H1 (cell line): ENCODE results near the gene PRR23E. TPM values are rescaled to one million over a fixed set of nuclear protein-coding genes. Genes with fewer than 3 reads are reported as not detected.

Experiments
- CTCF ChIA-PET: fragments of 300-600 bp; sonication (Branson Sonifier 250); formaldehyde crosslinking; loops from one replicate; lab custom pipeline; 2021; ENCODE audit not compliant: partially characterized antibody; lab: Charles Lee
- POLR2A ChIA-PET: fragments of 300-600 bp; sonication (Branson Sonifier 250); formaldehyde crosslinking; loops from one replicate; lab custom pipeline; 2021; ENCODE audit warnings: inconsistent platforms; ENCODE audit not compliant: partially characterized antibody; lab: Charles Lee
- DNase-seq, 2 experiments: peaks; one replicate each; pipeline versions ENCODE4 v3.0.0 to v3.0.0-alpha.2; 2010 to 2022; ENCODE audit warnings: low spot score in 2 of 2, low read depth in 1 of 2, mixed read lengths in 1 of 2
- FAIRE-seq: peaks from 2 replicates; lab custom pipeline; 2011; peaks lifted over from hg19 to GRCh38; lab: Jason Lieb, UNC
- H2AFZ ChIP-seq: 2 replicates; pipeline ENCODE4 v1.8.1; 2012; ENCODE audit warnings: low read length, inconsistent platforms
- H2AK5ac ChIP-seq: 2 replicates; pipeline ENCODE4 v1.6.1; 2013; ENCODE audit warnings: low read depth, low read length
- H2BK120ac ChIP-seq: replicated peaks from 2 replicates; pipeline ENCODE3; 2013; ENCODE audit warnings: low read depth, low read length, inconsistent platforms
- H2BK12ac ChIP-seq: 2 replicates; pipeline ENCODE4 v1.6.1; 2013; ENCODE audit warnings: low read depth, low read length
- H2BK15ac ChIP-seq: 2 replicates; pipeline ENCODE4 v1.6.1; 2013; ENCODE audit warnings: low read length
- H2BK20ac ChIP-seq: 2 replicates; pipeline ENCODE4 v1.6.1; 2013; ENCODE audit warnings: low read length
- H2BK5ac ChIP-seq: 2 replicates; pipeline ENCODE4 v1.6.1; 2013; ENCODE audit warnings: low read depth, low read length
- H3K14ac ChIP-seq: 2 replicates; pipeline ENCODE4 v1.6.1; 2013; ENCODE audit warnings: inconsistent platforms; ENCODE audit not compliant: insufficient read length
- H3K18ac ChIP-seq: 2 replicates; pipeline ENCODE4 v1.6.1; 2013; ENCODE audit warnings: low read length; ENCODE audit errors: extremely low read depth
- H3K23ac ChIP-seq: 2 replicates; pipeline ENCODE4 v1.6.1; 2013; ENCODE audit warnings: inconsistent platforms; ENCODE audit not compliant: insufficient read length
- H3K23me2 ChIP-seq: 2 replicates; pipeline ENCODE4 v1.6.1; 2013; ENCODE audit warnings: low read depth, low read length
- H3K27ac ChIP-seq: 2 replicates; pipeline ENCODE4 v1.6.1; 2011; ENCODE audit warnings: low read depth, low read length, inconsistent platforms
- H3K27me3 ChIP-seq, 4 experiments: replicated peaks in 1 of 4; 1 replicate in 1 of 4; 2 replicates in 3 of 4; pipeline versions ENCODE4 v1.6.1 to v1.8.1; 2011 to 2013; ENCODE audit warnings: low read length in 3 of 4, mild to moderate bottlenecking in 3 of 4, inconsistent platforms in 2 of 4, mixed read lengths in 2 of 4, moderate library complexity in 1 of 4; ENCODE audit not compliant: control insufficient read depth in 3 of 4, insufficient read depth in 3 of 4; ENCODE audit errors: extremely low read depth in 1 of 4
- H3K36me3 ChIP-seq, 4 experiments: 2 replicates each; pipeline versions ENCODE4 v1.6.1 to v1.8.1; 2011 to 2013; ENCODE audit warnings: mild to moderate bottlenecking in 4 of 4, low read length in 3 of 4, moderate library complexity in 2 of 4, control low read depth in 1 of 4, inconsistent platforms in 1 of 4; ENCODE audit not compliant: insufficient read depth in 4 of 4, control insufficient read depth in 2 of 4
- H3K4ac ChIP-seq: replicated peaks from 2 replicates; pipeline ENCODE3; 2013; ENCODE audit warnings: low read length, low read depth, mixed read lengths, inconsistent platforms; ENCODE audit not compliant: insufficient read length
- H3K4me1 ChIP-seq, 4 experiments: replicated peaks in 1 of 4; 1 replicate in 1 of 4; 2 replicates in 3 of 4; pipeline versions ENCODE4 v1.6.1 to v1.8.1; 2011 to 2013; ENCODE audit warnings: low read length in 3 of 4, inconsistent platforms in 2 of 4, mixed read lengths in 1 of 4; ENCODE audit not compliant: insufficient read depth in 4 of 4, control insufficient read depth in 3 of 4
- H3K4me2 ChIP-seq, 2 experiments: 2 replicates each; pipeline versions ENCODE4 v1.6.1 to v1.8.1; 2011 to 2013; ENCODE audit warnings: low read depth in 2 of 2, low read length in 2 of 2, control low read depth in 1 of 2, inconsistent platforms in 1 of 2, mild to moderate bottlenecking in 1 of 2; ENCODE audit not compliant: insufficient read depth in 1 of 2
- H3K4me3 ChIP-seq, 4 experiments: fragments of 200-600, 300-600 bp in 1 of 4; sonication (generic), shearing (Covaris generic), sonication (Bioruptor Twin) in 1 of 4; 2 replicates each; pipeline versions ENCODE4 v1.5.1 to v1.8.1; 2011 to 2016; ENCODE audit warnings: low read length in 4 of 4, low read depth in 3 of 4, control low read depth in 2 of 4, inconsistent platforms in 2 of 4, mild to moderate bottlenecking in 2 of 4, mixed read lengths in 1 of 4, moderate library complexity in 1 of 4; ENCODE audit not compliant: insufficient read depth in 2 of 4; ENCODE audit errors: extremely low read depth in 1 of 4
- H3K56ac ChIP-seq: replicated peaks from 2 replicates; pipeline ENCODE3; 2013; ENCODE audit warnings: low read depth, mild to moderate bottlenecking, mixed read lengths, low read length, inconsistent platforms; ENCODE audit not compliant: insufficient read length
- H3K79me1 ChIP-seq: 2 replicates; pipeline ENCODE4 v1.6.1; 2013; ENCODE audit warnings: low read depth, low read length, control low read depth
- H3K79me2 ChIP-seq, 2 experiments: 2 replicates each; pipeline versions ENCODE4 v1.6.1 to v1.8.1; 2012 to 2013; ENCODE audit warnings: low read length in 2 of 2, mild to moderate bottlenecking in 2 of 2, inconsistent platforms in 1 of 2; ENCODE audit not compliant: insufficient read depth in 2 of 2, control insufficient read depth in 1 of 2
- H3K9ac ChIP-seq, 4 experiments: replicated peaks in 1 of 4; 1 replicate in 1 of 4; 2 replicates in 3 of 4; pipeline versions ENCODE4 v1.6.1 to v1.8.1; 2011 to 2013; ENCODE audit warnings: low read depth in 3 of 4, low read length in 3 of 4, control low read depth in 2 of 4, mild to moderate bottlenecking in 2 of 4, moderate library complexity in 2 of 4, inconsistent platforms in 1 of 4; ENCODE audit errors: extremely low read depth in 1 of 4
- H3K9me3 ChIP-seq, 2 experiments: 2 replicates each; pipeline versions ENCODE4 v1.6.1 to v1.8.1; 2012 to 2013; ENCODE audit warnings: mild to moderate bottlenecking in 2 of 2, moderate library complexity in 2 of 2, control low read depth in 1 of 2, inconsistent platforms in 1 of 2, low read depth in 1 of 2, low read length in 1 of 2, mixed read lengths in 1 of 2; ENCODE audit not compliant: insufficient read depth in 2 of 2
- H4K20me1 ChIP-seq, 2 experiments: replicated peaks in 1 of 2; 2 replicates each; pipeline versions ENCODE3 to v1.8.1; 2011 to 2013; ENCODE audit warnings: inconsistent platforms in 2 of 2, low read length in 2 of 2, mild to moderate bottlenecking in 1 of 2; ENCODE audit not compliant: insufficient read depth in 2 of 2, control insufficient read depth in 1 of 2
- H4K5ac ChIP-seq: 2 replicates; pipeline ENCODE4 v1.6.1; 2013; ENCODE audit warnings: low read length, low read depth, mixed read lengths, inconsistent platforms; ENCODE audit not compliant: insufficient read length
- H4K8ac ChIP-seq: 2 replicates; pipeline ENCODE4 v1.8.0; 2013; ENCODE audit warnings: mild to moderate bottlenecking, moderate library complexity, low read length, inconsistent platforms; ENCODE audit not compliant: insufficient read depth; ENCODE audit errors: extremely low read depth
- H4K91ac ChIP-seq: replicated peaks from 2 replicates; pipeline ENCODE3; 2013; ENCODE audit warnings: low read length, mixed read lengths, inconsistent platforms; ENCODE audit not compliant: insufficient read length
- BCL11A ChIP-seq, 2 experiments: IDR thresholded peaks; one replicate each; pipeline ENCODE4 v1.6.1; 2011; ENCODE audit warnings: low read depth in 2 of 2, low read length in 2 of 2, mild to moderate bottlenecking in 2 of 2
- CHD2 ChIP-seq: IDR thresholded peaks from 2 replicates; pipeline ENCODE4 v1.6.1; 2012; ENCODE audit warnings: low read length, improper control_type of control experiment
- EGR1 ChIP-seq: IDR thresholded peaks from 2 replicates; pipeline ENCODE4 v1.6.1; 2011; ENCODE audit warnings: low read depth, low read length, borderline replicate concordance
- HDAC6 ChIP-seq: IDR thresholded peaks from one replicate; pipeline ENCODE4 v1.7.1; 2012; ENCODE audit warnings: low read depth, mild to moderate bottlenecking, inconsistent platforms, low read length, moderate library complexity
- SP2 ChIP-seq: IDR thresholded peaks from 2 replicates; pipeline ENCODE4 v1.6.1; 2012; ENCODE audit warnings: mild to moderate bottlenecking, low read length, inconsistent platforms
- TEAD4 ChIP-seq: IDR thresholded peaks from 2 replicates; pipeline ENCODE4 v1.6.1; 2012; ENCODE audit warnings: low read depth, low read length, inconsistent platforms, mixed read lengths
- WGBS, 2 experiments: shearing (Covaris generic) in 1 of 2; methylation state at CpG; one replicate each; pipeline versions ENCODE4 v1.1.6 to v1.1.7; 2013 to 2015; ENCODE audit warnings: low lambda C conversion rate in 2 of 2, mixed read lengths in 2 of 2, inconsistent platforms in 1 of 2, low coverage in 1 of 2, missing lambda C conversion rate in 1 of 2; ENCODE audit not compliant: insufficient replicate concordance in 2 of 2, insufficient coverage in 1 of 2, insufficient read length in 1 of 2; ENCODE audit errors: extremely low coverage in 1 of 2, missing lambda C conversion rate in 1 of 2; 5-methylcytosine and 5-hydroxymethylcytosine counted together
- polyA plus RNA-seq, 7 experiments: library from polyadenylated mRNA; depleted of rRNA in 3 of 7; stranded (reverse) in 5 of 7; unstranded in 2 of 7; fragments of >200 nt in 5 of 7; fragments of 200-250 nt in 2 of 7; gene quantifications; 1 replicate in 5 of 7; 2 replicates in 1 of 7; 4 replicates in 1 of 7; pipeline versions ENCODE4 v1.2.1 to v1.2.3, GENCODE V29; 2011 to 2013; ENCODE audit warnings: missing spikeins in 2 of 7, mixed read lengths in 2 of 7
- total RNA-seq: library from RNA; stranded (reverse); fragmentation: NEBNext Ultra II Directional; extraction: Animal tissue kit (Norgen Biotek cat#: 25700); gene quantifications from 2 replicates; pipeline ENCODE4 v1.2.1, GENCODE V29; 2021

PRR23E gene
- total and polyA plus RNA-seq, 2 of the 8 experiments (the other 6 are each of a cell fraction or from before 2014, with no cell fraction given), result not detected

GRCh38 chr3:127215714-127216414 lies 22.9 kb downstream of the PRR23E start:
- H2BK5ac ChIP-seq, result no peak overlapping the region
- H2BK120ac ChIP-seq, result no peak overlapping the region
- WGBS, 2 experiments, result 87% methylated on average over 8 of the region's 8 CpGs; no CpG with 5 or more reads in 1 of the 2 experiments
- ChIA-PET CTCF (no interaction called here), POLR2A (no interaction called here)
- no peaks in the 10 kb centered on the region for H3K27me3 ChIP-seq
- no peak for FAIRE-seq
- H4K8ac ChIP-seq, result no peak overlapping the region
- H2BK20ac ChIP-seq, result no peak overlapping the region
- H4K5ac ChIP-seq, result no peak overlapping the region
- no peaks in the 10 kb centered on the region for H3K36me3 ChIP-seq
- no peaks in the 10 kb centered on the region for H3K4me1 ChIP-seq
- H3K9me3 ChIP-seq, result no peaks in the 10 kb centered on the region
- no peak overlapping the region for H2AFZ ChIP-seq
- H3K4ac ChIP-seq, result no peak overlapping the region
- H4K20me1 ChIP-seq, result no peaks in the 10 kb centered on the region
- no peak overlapping the region for H2BK15ac ChIP-seq
- no peak for DNase-seq
- H3K79me1 ChIP-seq, result no peaks in the 10 kb centered on the region
- no peak overlapping the region for H3K18ac ChIP-seq
- H3K79me2 ChIP-seq, result no peaks in the 10 kb centered on the region
- H3K4me2 ChIP-seq, result no peak overlapping the region
- no peak overlapping the region for H3K4me3 ChIP-seq
- no peaks in the 10 kb centered on the region for H3K23me2 ChIP-seq
- H3K23ac ChIP-seq, result no peak overlapping the region
- no peak overlapping the region for H3K14ac ChIP-seq
- no peak overlapping the region for H2AK5ac ChIP-seq
- H3K9ac ChIP-seq, result no peak overlapping the region
- H2BK12ac ChIP-seq, result no peak overlapping the region
- no peak overlapping the region for H3K27ac ChIP-seq
- no peak overlapping the region for H3K56ac ChIP-seq
- H4K91ac ChIP-seq, result no peak overlapping the region
- TF ChIP-seq CHD2, result no peak
- TF ChIP-seq HDAC6, result no peak
- no peak for TF ChIP-seq EGR1
- no peak for TF ChIP-seq SP2
- no peak for TF ChIP-seq TEAD4
- TF ChIP-seq BCL11A (IDR thresholded peaks at IDR 0.05; ENCODE audit: low read depth in 2 of 2, low read length in 2 of 2), result no peak
